Measurements from ENCODE around the gene SPC25.
"Not testable (repeated sequence)": the region's sequence is repeated elsewhere in the genome, so short reads cannot be mapped to it uniquely, and the experiment has no call there.

SPC25 gene, protein sequence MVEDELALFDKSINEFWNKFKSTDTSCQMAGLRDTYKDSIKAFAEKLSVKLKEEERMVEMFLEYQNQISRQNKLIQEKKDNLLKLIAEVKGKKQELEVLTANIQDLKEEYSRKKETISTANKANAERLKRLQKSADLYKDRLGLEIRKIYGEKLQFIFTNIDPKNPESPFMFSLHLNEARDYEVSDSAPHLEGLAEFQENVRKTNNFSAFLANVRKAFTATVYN

DNA sequence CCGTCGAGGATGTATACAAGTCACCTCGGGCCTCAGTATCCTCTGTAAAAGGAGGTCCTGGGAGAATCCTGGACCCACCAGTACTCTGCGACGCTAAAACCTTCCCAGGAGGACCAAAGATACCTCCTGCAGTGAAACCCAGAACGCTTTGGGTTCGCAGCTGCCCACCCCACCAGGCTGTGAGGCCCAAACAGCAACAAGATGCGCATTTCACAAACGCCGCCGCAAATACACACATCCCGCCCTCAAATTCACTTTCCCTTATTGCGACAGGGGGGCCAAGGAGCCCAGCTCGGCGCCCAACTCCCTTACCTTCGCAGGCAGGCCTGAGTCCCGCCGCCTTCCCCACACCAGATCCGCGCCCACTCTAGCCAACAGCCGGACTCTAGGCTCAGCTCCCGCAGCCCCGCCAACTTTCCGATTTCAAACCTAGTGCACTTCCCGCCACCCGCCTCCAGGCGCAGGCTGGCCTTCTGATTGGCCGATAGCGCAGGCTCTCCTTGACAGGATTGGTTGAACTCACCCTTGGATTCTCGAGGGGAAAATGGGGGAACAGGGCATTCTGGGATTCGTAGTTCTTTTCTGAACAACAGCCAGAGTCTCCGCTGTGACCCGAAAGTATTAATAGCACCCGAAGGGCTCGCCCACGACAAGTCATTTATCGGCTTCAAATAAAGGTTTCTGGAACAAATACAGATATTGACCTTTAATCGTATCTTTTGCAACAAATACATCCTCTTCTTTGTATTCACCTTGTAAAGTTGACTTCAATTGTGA is at the start of gene SPC25:
TSS of gene SPC25 (minus strand) at position 425 of the 777 bp plus-strand sequence. CDS start 911 bp downstream, outside the sequence.
- DNase-seq, result peak; percentile 91

DNA sequence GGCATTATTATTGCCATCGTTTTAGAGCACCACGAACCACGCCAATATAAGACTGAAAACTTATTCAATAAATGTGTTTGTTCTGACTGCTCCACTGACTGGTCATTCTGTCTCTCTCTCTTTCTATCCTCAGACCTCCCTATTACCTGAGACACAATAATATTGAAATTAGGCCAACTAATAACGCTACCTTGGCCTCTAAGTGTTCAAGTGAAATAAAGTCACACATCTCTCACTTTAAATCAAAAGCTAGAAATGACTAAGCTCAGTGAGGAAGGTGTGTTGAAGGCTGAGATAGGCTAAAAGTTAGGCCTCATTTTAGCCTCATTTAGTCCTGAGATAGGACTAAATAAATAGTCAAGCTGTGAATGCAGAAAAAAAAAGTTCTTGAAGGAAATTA is 49.7 kb upstream of the SPC25 start:
- DNase-seq, result no peak

DNA sequence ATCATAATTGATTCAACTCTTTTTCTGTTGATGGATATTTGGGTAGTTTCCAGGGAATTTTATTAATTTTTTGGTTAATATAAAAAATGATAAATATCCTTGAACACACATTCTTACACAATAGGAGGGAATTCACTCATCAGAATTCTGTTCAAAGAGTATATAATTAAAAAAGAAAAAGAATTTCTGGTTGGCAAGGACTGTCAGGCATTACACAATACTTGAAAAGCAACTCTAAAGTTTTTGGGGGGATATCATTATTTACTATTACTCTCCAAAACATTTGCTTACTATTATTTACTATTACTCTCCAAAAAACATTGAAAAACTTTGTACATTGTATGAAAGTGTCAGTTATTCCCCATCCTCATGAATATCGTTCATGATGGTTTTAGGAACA is 48.8 kb upstream of the SPC25 start:
- no peak for DNase-seq

DNA sequence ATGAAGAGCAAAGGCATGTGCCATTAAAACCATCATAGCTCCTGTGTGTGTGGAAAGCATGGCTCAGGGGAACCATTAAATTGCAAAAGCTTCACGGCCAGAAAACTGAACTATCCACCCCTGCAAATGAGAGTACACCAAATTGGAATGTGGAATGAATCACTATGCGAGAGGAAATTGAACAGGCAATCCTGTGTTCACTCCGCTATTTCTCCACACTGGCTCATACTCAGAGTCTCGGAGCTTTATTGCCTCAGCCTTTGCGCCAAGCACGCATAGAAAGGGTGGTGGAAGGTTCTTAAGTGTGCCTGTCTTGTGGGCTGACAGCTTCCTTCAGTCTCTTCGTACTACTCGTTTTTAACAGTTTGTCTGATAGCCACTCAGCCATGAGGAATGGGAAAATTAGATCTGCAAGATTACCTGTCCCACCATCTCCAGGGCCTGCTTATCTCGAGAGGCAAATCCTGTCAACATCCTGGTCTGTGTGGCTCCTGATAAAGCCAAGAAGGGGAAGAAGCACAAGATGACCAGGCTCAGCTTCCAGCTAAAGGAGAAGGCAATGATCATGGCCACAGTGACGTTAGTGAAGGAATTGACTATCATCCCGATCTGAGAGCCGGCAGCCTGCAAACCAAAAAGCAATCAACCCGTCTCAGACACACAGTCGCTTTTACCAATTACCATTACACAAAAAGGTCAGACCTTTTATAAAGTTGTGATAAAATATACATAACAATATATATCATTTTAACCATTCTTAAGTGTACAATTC is 45.8 kb upstream of the SPC25 start:
- DNase-seq, result peak; percentile 4

DNA sequence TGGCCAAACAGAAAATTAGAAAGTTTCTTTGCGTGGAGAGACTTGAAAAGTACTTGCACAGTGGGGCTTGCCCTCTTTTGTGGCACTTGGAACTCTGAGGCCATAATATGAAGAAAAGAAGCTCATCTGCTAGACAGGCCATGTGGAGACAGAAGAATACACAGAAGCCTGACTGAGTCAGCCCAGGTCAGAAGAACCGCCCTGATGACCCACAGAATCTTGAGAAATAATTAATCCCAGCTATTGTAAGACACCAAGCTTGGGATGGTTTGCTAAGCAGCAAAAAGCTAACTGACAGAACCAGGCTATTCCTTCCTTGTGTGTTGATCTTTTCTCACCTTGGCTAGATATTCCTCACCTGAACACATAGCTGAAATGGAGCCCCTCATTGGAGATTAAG is 44.6 kb upstream of the SPC25 start:
- DNase-seq, result no peak

DNA sequence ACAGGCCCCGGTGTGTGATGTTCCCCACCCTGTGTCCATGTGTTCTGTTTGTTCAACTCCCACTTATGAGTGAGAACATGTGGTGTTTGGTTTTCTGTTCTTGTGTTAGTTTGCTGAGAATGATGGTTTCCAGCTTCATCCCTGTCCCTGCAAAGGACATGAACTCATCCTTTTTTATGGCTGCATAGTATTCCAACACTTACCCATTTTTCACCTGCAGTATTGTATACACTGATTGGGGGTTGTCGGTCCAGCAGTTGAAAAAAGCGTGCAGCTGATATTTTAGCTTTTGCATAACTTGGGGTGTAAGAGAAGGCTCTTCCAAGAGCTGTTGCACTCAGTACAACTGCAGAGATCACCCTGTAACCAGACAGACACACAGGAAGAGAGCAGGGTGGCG is 41.9 kb upstream of the SPC25 start:
- not testable (repeated sequence) for DNase-seq

DNA sequence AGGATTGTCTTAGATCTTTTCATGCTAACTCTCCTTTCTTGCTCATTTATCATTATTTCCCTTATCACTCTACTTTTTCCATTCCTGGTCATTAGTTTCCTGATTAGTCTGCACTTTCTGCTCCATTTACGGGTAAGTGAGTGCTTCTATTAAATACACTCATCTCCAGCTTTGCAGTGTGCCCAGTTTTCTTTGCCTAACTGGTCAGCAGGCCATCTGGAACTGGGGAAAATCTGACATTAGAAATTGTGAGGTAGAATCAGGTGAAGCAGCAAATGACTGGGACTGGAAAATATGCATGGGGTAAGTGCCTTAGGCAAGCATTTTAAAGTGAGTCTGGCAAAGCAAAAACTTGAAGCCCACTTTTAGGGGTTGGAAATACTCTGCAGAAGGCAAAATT is 40.0 kb upstream of the SPC25 start:
- DNase-seq, result no peak

DNA sequence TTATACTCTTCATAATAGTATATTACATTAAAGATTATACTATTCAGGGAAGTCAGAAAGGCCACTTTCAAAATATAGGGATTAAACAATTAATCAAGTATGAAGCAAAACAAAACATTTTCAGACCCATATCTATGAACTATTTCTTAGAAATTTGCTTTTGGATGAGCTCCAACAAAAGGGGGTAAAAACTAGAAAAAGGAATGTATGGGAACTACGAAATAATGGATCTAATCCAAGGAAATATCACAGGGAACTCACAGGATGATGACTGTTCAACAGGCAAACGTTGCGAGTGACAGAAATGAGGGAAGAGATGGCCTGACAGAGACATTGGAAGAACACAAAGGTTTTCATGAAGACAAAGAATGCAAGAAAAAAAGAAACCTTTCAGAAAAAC is 38.8 kb upstream of the SPC25 start:
- peak; percentile 26 for DNase-seq

DNA sequence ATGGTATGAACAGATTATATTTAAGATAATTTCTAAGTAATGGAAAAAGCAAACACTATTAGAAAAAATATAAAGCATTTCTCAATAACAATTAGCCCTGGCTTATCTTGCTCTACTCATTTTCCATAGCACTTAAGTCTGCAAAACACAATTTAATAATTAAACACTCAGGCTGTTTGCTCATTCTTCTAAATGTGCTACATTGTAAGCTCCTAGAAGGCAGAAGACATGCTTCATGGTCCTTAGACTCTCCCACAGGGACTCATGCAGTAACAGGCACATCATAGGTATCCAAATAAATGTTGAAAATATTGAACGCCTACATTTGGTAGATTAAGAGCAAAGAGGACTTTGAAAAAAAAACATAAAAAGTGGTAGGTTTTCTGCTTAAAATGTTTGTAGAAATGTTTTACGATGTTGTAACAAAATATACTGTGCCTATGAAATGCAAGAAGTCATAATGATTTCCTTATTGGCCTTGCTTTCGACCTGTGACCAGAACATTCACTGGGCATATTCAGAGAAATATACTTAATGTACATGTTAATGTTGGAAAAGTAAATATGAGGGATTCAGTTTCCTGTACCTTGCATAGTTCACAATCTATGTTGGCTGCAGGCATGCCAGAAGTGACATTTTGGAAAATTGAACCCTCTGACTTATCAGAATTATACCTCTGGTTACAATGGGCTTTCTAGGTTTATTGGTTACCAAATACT is 38.0 kb upstream of the SPC25 start:
- DNase-seq, result no peak

DNA sequence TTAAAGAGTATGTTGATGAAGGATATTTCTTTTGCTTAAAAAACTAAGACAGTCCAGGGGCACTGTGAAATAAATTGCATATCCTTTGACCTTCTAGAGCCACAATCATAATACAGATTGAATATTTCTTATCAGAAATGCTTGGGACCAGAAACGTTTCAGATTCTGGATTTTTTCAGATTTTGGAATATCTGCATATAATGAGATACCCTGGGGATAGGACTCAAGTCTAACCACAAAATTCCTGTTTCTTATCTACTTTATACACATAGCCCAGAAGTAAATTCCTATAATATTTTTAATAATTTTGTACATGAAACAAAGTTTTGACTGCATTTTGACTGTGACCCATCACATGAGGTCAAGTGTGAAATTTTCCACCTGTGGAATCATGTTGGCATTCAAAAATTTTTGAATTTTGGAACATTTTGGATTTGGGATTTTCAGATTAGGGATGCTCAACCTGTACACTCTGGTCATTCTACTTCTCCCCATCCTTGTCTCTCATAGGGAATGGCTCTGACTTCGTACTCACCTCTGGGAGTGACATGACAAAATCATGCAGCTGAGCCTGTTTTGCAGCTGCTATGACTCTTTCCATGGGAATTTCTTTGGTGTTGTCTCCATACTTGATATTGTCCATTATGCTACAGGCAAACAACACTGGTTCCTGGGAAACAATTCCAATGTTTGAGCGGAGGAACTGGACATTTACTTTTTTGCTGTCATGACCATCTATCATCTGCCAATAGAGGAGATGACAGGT is 36.6 kb upstream of the SPC25 start:
- peak; percentile 52 for DNase-seq

DNA sequence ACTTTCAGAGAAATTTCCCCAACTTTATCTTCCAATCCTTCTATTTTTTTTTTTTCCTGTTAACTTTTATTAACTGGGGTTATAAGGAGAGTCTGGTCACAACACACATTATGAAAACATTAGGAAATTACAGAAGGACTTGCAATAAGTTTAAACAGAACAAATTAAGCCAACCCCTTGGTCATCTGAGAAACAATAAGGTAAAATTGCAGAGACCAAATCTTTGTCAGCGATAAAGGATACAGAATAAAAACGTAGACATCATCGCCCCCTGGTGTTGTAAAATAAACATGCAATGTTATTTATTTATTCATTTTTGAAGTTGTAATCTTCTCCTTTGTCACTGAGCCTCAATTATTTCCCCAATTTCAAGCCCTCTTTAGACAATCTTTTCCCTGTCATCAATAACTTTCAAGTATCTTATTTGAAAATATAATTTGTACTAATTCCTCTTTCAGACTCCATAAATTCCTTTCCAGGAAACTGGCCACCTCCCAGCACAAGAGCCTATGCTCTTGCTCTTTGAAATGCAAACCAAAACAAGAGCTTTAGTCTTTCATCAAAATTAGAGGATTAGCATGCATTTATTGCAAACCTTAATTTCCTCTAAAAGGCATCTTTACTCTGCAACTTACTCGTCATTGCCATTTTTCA is 30.4 kb upstream of the SPC25 start:
- no peak for DNase-seq

DNA sequence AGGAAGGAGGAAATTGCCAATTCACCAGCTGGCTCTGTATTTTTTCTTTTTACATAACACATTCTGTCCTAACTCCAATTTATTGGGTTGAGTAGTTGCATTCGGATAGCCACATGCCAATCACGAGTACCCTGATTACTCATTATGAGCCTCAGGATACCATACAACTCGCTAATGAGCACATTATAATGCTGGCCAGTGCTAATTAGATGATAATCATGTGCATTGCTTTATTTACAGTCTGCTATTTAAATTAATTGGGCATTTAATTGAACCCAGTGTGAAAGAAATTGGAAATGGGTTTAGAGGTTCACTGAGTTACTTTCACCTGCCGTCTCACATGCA is 26.1 kb upstream of the SPC25 start:
- no peak for DNase-seq

DNA sequence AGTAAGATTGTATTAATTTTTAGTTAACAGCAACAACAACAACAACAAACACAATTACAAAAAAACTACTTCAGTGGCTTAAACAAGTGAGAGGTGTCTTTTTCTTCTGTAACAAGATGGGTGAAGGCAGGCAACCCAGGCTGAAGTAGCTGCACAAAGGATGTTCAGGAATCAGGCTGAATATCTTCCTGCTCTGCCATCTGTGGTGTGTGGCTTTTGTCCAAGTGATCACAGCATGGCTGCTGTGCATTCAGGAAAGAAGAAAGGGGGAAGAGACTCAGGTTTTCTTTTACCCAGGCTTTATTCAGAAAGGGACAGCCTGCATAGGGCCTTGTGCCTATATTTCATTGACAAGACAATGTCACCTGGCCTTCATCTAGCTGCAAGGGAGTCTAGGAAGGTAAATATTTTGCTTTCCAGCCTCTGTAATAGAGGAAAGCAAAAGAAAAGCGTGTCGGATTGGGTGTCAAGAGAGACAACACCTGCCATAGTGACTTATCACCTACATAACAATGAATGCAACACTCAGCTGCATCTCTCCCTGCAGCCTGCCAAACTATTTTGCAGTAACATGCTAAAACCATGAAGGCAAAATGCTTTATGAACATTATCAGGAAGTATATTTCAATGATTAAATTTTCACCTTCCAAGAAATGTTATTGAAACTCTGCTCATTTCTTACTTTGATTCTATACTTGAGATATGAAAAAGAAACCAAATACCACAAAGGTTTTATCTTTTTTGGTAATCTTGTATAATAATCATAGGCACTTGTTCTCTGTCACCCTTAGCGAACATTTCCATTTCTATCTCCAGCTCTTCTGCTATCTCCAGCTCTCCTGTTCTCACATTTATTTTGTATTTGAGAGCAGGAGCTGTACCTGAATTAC is 25.5 kb upstream of the SPC25 start:
- no peak for DNase-seq

DNA sequence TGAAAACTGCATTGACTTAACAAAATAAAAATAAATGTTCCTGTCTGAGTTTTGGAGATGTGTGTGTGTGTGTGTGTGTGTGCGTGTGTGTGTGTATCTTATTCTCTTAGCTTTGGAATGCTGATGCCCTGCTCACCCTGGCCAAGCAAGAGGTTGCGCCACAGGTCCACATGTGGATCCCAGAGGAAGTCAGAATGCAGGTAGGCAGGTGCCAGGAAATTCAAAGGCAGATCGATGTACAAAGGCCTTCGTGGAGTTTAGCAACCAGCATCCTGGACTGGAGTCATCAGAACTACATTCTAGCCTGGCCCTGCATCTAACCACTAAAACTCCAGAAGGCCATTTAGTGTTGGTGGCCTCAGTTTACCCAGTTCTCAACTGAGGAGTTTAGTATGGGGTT is 23.3 kb upstream of the SPC25 start:
- DNase-seq, result no peak

DNA sequence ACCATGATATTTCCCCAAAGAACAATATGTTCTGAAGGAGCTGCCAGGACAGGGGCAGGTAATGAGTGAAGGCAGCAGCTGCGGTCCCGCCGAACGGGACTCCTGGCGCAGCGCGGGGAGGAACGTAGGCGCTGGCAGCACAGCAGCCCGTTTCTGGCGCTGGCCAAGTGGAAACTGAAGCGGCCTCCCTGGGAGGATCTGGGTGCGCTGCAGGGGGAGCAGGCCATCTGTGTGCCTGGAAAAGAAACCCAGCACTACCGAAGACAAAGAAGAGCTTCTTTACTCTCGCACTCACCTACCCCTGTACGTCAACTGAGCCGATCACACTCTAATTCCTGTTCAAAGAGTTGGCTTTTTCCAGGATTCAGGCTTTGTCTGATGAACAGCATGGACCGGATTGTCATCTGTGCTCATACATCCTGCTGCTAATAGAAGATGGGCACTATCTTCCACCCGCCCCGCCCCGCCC is 22.7 kb upstream of the SPC25 start:
- DNase-seq, result no peak

DNA sequence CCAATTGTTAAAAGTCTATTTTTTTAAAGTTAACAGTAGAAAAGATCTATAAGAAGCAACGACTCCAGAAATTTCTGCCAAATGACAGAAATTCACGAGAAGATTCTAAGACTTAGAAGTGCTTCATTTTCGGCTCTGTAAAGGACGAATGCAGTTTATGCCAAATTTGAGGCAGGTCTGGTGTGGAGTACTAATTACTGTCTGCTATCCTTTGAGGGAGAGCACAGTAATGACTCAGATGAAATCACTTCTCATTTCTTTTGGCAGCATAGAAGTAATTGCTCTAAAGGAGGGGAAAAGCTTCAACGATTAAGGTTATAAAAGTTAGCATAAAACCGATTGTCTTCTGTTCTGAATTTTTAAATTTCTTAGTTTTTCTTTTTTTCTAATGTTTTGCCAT is 22.2 kb upstream of the SPC25 start:
- DNase-seq, result no peak

DNA sequence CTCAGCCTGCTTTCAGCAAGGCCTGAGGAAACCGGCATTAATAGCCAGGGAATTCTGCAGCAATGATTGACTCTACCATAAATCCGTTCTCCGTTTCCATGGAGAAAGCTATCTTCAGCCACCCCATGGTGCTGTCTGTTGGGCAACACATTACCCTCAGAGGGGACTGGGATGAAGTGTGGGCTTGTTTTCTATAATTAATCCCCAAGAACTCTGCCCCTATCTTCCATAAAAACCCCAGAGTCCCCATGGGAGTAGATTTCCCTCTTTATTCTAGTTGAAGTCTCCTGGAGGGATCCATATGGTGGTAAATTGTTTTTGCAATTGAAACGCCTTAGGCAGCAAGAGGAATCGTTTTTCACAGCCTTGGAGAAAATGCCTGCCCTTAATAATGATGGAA is 20.1 kb upstream of the SPC25 start:
- DNase-seq, result no peak

DNA sequence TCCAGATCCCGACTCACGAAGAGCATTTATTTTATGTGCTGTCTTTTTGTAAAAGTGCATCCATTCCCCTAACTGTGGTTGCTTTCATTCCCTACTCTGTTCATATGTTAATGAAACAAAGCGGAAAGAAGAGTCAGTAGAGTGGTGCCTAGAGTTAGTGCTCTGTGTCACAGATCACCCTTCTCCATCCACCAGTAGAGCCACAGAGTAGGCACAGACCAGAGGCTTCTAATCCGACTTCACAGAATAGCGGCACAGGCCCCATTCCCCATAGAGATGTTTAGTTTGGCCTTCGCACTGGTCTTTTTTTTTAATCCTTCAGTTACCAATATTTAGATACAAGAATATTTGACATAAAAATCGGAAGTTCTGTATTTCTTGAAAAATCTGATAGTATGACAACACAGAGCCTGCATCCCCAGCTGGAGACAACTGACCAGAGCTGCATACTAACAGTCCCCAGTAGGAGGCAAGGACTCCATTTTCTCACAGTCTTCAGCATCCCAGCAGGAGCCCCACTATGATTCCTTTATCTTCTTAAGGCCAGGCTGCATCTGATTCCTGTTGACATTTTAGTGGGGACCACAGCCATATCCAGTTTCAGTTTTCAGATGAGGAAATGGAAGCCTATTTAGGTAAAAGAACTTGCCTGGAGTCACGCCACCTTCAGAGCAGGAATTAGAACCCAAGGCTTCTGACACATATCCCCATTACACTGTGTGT is 17.9 kb upstream of the SPC25 start:
- no peak for DNase-seq

DNA sequence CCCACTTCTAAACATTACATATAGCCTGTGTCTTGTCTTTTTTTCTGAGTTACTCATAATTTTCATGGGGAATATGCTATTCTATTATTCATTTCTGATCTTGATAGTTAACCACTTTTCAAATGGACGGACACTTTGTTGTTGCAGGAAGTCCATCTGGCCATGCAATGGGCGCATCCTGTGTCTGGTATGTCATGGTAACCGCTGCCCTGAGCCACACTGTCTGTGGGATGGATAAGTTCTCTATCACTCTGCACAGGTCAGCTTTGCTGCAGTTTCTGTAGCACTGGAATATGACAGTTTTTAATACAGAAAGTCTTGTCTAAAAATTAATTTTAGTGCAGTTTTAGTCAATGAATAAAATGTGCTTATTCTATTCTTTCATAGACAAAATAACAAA is 14.1 kb upstream of the SPC25 start:
- no peak for DNase-seq

DNA sequence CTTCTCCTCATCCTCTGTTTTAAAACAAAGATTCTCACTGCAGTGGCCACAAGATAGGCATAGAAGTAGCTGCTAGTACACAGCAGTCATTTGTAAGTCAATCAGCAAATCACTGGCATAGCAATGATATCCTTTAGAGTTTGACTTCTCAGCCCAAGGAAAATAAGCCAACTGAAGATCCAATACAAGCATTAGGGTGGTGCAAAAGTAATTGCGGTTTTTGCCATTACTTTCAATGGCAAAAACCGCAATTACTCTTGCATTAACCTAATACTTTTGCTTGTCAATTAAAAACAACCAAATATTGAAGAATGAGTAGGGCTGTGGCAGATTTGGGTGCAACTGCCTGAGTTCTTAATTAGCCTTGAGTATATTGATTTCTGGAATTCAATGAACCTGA is 13.7 kb upstream of the SPC25 start:
- no peak for DNase-seq
